Measurements from ENCODE around the gene HMGCL.

GRCh38 chr1:23816906-23817305, 8.3 kb downstream of the HMGCL start:
- TF ChIP-seq, protein P1, sequence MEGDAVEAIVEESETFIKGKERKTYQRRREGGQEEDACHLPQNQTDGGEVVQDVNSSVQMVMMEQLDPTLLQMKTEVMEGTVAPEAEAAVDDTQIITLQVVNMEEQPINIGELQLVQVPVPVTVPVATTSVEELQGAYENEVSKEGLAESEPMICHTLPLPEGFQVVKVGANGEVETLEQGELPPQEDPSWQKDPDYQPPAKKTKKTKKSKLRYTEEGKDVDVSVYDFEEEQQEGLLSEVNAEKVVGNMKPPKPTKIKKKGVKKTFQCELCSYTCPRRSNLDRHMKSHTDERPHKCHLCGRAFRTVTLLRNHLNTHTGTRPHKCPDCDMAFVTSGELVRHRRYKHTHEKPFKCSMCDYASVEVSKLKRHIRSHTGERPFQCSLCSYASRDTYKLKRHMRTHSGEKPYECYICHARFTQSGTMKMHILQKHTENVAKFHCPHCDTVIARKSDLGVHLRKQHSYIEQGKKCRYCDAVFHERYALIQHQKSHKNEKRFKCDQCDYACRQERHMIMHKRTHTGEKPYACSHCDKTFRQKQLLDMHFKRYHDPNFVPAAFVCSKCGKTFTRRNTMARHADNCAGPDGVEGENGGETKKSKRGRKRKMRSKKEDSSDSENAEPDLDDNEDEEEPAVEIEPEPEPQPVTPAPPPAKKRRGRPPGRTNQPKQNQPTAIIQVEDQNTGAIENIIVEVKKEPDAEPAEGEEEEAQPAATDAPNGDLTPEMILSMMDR (conservative IDR thresholded peaks at IDR 0.05; ENCODE audit: low read length) = no peak
- TF ChIP-seq EZH2phosphoT487 (IDR thresholded peaks at IDR 0.05; ENCODE audit: borderline replicate concordance) = no peak
